ENCODE measurements around the gene C19orf25.

The C19orf25 gene

GRCh38 chr19:1449467-1450442 lies 29.3 kb downstream of the C19orf25 start, which contains the start of gene APC2:
Gene APC2 (plus strand): TSS chr19:1450121. CDS start chr19:1453002, 2,881 bp downstream.
- peak; percentile 89 for DNase-seq (ENCODE audit: low read depth, low spot score)

- DNase-seq (ENCODE audit: low read depth, low spot score): no peak
Observed at GRCh38 chr19:1447944-1448343, 31.1 kb downstream of the C19orf25 start.

- DNase-seq (ENCODE audit: low read depth, low spot score): no peak
Observed at GRCh38 chr19:1447504-1447903, 31.5 kb downstream of the C19orf25 start.

- DNase-seq (ENCODE audit: low read depth, low spot score): peak; percentile 50
Observed at GRCh38 chr19:1446713-1447481, 32.1 kb downstream of the C19orf25 start.

GRCh38 chr19:1445932-1446712 lies 32.9 kb downstream of the C19orf25 start:
- DNase-seq (ENCODE audit: low read depth, low spot score): peak; percentile 86

- peak; percentile 88 for DNase-seq (ENCODE audit: low read depth, low spot score)
Observed at GRCh38 chr19:1445185-1445931, 33.7 kb downstream of the C19orf25 start.

- no peak for DNase-seq (ENCODE audit: low read depth, low spot score)
Observed at GRCh38 chr19:1441677-1442438, 37.2 kb downstream of the C19orf25 start.

- no peak for DNase-seq (ENCODE audit: low read depth, low spot score)
Observed at GRCh38 chr19:1441022-1441426, 38.0 kb downstream of the C19orf25 start.

GRCh38 chr19:1440418-1440801 lies 38.6 kb downstream of the C19orf25 start:
- DNase-seq (ENCODE audit: low read depth, low spot score): no peak

GRCh38 chr19:1439525-1440417 lies 39.2 kb downstream of the C19orf25 start:
- peak; percentile 32 for DNase-seq (ENCODE audit: low read depth, low spot score)

- no peak for DNase-seq (ENCODE audit: low read depth, low spot score)
Observed at GRCh38 chr19:1438933-1439354, 40.1 kb downstream of the C19orf25 start.

- peak; percentile 98 for DNase-seq (ENCODE audit: low read depth, low spot score)
Observed at GRCh38 chr19:1438035-1438932, 40.7 kb downstream of the C19orf25 start, which contains the start of gene RPS15. Gene RPS15 (plus strand): TSS chr19:1438396. CDS start chr19:1438426, 30 bp downstream.

GRCh38 chr19:1437609-1438008 lies 41.4 kb downstream of the C19orf25 start:
- DNase-seq (ENCODE audit: low read depth, low spot score): no peak

- no peak for DNase-seq (ENCODE audit: low read depth, low spot score)
Observed at GRCh38 chr19:1435378-1435989, 43.5 kb downstream of the C19orf25 start.

GRCh38 chr19:1434577-1435060 lies 44.4 kb downstream of the C19orf25 start:
- no peak for DNase-seq (ENCODE audit: low read depth, low spot score)

GRCh38 chr19:1434040-1434366 lies 45.0 kb downstream of the C19orf25 start:
- no peak for DNase-seq (ENCODE audit: low read depth, low spot score)

Data from astrocyte of the hippocampus (primary cell).